ENCODE results near the gene TTC3.
"Not testable (repeated sequence)": the region's sequence is repeated elsewhere in the genome, so short reads cannot be mapped to it uniquely, and the experiment has no call there.

The TTC3 gene

DNA sequence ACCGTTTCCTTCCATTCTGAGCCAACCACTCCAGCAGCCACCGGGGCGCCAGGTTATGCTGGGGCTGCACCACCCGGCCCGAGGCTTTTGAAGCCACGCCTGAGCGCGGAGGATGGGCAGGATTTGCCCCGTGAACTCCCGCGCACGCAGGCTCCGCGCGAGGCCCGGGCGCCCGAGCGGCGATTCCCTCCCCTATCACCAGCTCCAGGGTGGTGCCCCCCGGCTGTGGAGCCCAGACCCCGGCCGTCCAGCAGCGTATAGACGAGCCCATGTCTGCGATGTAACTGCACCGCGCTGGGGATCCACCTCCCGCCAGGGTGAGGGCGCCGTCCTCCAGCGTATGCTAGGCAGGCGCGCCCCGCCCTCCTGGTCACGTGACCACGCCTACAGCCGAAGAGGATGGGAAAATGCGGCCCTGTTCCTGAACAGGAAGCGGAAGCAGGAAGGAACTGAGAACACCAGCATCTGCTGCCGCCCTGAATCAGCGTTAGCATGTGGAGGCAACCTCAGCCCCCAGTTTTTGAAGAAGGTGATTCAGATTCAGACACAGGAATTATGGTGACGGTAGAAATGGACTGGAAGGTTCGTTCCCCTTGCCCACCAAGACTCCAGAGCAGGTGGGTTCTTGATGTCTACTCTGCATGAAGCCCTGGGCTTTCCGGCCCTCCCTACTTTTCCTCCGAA lies 148.1 kb downstream of the TTC3 start:
- in situ Hi-C loops (cut with MboI; ENCODE audit: low sequenced_read_pairs) = no loop called here

DNA sequence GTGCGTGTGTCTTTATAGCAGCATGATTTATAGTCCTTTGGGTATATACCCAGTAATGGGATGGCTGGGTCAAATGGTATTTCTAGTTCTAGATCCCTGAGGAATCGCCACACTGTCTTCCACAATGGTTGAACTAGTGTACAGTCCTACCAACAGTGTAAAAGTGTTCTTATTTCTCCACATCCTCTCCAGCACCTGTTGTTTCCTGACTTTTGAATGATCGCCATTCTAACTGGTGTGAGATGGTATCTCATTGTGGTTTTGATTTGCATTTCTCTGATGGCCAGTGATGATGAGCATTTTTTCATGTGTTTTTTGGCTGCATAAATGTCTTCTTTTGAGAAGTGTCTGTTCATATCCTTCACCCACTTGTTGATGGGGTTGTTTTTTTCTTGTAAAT lies 149.2 kb downstream of the TTC3 start:
- in situ Hi-C loops (cut with MboI; ENCODE audit: low sequenced_read_pairs) = not testable (repeated sequence)

GRCh38 chr21:37223804-37224345 lies 150.8 kb downstream of the TTC3 start:
- in situ Hi-C loops (cut with MboI; ENCODE audit: low sequenced_read_pairs) = no loop called here

DNA sequence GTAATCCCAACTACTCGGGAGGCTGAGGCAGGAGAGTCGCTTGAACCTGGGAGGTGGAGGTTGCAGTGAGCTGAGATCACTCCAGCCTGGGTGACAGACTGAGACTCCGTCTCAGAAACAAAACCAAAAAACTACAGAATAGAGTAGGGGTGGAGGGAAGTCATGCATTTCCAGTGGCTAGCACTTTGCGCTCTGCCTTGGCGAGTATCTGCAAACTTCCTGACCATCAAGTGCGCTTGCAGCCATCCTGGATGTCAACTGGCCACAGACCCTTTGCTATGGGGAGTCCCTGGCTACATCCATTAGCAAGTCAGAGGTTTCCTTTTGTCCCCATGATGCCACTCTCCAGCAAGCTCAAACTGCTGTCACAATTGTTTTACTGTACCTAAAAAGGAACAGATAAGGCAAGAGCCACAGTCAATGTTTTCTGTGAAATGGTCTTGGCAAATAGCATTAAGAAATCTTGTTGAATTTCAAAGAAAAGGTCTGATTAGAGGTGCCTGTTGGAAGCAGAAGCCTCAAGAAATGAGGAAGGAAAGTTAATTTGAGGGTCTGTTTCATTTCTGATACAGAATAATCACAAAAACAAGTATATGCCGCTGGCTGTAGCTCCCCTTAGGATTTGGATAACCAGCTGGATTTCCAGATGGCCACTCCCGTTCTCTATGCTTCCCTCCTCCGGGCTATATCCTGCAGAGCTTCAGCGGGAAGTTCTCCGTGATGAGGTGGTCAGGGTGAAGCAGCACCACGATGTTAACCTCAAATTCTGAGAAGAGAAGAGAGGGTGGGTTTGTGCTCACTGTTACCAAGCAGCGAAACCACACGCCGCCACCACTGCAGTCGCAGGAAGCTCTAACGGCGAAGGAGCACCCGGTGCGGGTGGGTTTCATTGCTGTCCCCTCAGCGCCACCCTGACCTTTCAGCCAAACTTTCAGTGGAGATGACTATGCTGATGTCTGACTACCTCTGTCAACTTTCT lies 152.1 kb downstream of the TTC3 start:
- in situ Hi-C loops (cut with MboI; ENCODE audit: low sequenced_read_pairs) = no loop called here

DNA sequence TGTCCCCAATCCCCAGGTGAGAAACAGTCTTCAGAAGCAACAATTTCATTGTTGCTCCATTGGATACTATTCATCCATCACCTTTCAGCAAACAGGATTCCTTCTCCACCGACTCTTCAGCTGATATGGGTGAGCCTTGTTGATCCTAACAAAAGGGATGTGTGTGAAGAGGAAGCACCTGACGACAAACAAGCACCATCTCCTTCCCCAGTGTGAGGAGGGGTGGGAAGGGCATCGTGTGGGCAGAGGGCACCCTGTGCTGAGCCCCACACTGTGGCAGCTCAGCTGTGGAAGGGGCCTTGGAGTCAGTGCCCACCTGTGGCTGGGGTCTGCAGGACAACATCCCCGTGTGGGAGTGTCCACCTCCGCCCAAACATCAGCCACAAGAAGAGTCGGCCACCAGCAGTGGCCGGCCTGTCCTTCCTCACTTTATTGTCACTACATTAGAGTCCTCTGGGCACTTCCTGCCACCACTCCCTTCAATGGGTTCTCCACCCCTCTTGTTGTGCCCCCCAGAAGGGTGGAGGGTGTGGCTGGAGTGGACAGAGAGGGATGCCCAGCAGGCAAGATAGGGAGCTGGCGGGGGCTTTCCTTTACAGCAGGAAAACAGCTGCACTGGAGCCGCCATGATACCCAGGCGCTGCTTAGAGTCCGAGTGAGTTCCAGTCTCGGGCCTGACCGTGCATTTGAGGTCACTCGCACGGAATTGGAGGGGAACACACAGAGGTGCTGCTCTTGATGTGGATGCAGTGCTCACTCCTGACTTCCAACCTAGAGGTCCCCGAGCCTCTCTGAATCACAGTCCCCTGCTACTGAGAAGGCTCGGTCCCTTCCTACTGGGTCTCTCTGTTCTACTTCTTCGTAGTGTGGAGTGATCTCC lies 153.2 kb downstream of the TTC3 start:
- in situ Hi-C loops (cut with MboI; ENCODE audit: low sequenced_read_pairs) = no loop called here

DNA sequence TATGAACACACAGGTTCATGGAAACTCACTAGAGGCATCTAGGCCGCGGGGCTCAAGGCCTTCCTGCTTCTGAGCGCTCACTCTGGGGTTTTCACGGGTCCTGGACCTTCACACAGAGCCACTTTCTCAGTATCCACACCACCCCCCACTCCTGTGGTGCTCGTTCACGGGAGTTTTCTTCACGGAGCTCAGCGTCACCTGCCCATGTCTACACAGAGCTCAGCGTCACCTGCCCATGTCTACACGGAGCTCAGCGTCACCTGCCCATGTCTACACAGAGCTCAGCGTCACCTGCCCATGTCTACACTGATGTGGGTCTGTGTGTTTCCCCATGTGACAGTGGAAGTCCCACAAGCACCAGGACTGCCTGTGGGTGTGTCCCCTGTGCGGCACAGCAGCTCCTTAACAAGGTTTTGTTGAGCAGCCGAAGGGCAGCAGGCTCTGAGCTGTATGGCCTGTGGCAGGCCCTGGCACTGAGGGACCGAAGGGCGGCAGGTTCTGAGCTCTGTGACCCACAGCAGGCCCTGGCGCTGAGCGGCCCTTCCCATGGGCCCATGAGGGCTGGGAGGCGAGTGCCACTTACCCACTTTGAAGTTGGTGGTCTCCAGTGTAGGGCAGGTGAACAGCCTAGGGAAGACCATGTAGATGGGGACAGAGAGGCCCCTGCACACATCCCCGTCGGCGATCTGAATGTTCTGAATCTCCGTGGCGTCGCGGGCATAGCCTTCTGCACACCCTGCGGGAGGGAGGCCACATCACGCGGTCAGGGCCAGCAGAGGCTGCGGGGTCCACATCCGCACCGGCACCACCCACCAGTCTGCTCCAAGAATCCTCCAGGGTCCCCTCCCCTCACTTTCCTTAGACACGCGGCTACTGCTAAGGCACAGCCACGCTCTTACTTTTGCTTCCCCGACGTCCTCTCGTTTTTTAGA lies 154.3 kb downstream of the TTC3 start:
- in situ Hi-C loops (cut with MboI; ENCODE audit: low sequenced_read_pairs) = no loop called here

DNA sequence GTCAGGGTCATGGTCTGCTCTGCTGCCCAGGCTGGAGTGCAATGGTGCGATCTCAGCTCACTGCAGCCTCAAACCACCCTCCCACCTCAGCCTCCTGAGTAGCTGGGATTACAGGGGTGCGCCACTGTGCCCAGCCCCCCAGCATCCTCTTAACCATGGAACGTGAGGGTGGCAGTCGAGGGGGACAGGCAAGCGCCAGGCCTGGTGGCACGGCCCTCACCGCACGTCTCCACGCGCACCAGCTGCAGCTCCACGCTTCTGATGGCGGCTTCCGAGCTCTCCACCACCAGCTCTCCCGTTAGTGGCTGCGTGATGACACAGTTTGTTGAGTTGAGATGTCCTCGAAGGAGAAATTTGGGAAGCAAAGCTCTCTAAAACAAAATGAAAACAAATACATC lies 154.9 kb downstream of the TTC3 start:
- in situ Hi-C loops (cut with MboI; ENCODE audit: low sequenced_read_pairs) = no loop called here

GRCh38 chr21:37230632-37231248 lies 157.7 kb downstream of the TTC3 start:
- in situ Hi-C loops (cut with MboI; ENCODE audit: low sequenced_read_pairs) = no loop called here

GRCh38 chr21:37231249-37231645 lies 158.2 kb downstream of the TTC3 start:
- in situ Hi-C loops (cut with MboI; ENCODE audit: low sequenced_read_pairs) = no loop called here

DNA sequence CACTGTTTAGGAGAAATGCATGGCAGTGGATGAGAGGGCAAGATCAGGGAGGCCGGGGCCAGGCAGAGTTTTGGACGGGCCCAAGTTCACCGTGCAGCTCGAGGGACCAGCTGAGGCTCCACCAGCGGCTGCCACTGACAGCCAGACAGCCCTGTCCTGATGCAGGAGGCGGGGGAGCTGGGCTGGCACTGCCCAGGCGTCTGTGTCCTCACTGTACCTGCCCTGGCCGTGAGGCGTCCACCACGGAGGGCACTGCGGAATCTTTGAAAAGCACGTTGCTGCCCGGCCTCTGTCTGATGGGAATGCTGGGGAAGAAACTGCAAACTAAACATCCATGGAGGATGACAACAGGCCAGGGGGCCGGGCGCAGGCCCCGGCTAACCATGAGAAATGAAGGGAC lies 158.6 kb downstream of the TTC3 start:
- in situ Hi-C loops (cut with MboI; ENCODE audit: low sequenced_read_pairs) = no loop called here

DNA sequence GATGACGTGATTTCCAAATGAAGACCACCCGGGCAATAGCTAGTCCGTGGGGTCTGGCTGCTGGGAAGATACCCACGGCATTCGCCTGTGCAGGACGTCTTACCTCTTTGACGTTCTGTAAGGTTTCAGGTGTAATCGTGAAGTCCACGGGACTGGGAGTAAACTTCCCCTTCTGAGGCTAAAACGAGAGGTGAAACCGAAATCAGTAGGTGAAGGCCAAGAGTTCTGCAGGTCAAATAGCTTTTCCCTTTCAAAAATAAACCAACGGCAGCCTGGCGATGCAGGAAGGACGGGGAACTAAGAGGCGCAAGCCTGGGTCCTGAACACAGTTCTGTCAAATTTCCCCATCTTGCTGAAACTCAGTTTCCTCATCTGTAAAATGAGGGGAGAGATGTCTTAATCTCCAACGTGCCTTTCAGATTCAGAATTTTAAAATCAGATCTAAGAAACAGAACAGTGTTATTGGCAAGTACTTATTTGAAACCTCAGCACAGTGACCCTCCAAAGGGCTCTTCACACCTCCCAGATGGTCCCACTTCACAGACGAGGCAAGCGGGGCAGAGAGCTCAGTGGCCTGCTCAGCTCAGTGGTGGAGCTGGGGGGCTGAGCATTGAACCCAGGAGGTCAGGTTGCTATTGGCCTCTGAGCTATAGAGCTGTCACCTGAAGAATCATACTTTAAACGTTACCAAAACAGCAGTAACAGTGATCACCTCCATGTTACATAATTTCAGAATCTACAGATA lies 159.4 kb downstream of the TTC3 start:
- in situ Hi-C loops (cut with MboI; ENCODE audit: low sequenced_read_pairs) = no loop called here

DNA sequence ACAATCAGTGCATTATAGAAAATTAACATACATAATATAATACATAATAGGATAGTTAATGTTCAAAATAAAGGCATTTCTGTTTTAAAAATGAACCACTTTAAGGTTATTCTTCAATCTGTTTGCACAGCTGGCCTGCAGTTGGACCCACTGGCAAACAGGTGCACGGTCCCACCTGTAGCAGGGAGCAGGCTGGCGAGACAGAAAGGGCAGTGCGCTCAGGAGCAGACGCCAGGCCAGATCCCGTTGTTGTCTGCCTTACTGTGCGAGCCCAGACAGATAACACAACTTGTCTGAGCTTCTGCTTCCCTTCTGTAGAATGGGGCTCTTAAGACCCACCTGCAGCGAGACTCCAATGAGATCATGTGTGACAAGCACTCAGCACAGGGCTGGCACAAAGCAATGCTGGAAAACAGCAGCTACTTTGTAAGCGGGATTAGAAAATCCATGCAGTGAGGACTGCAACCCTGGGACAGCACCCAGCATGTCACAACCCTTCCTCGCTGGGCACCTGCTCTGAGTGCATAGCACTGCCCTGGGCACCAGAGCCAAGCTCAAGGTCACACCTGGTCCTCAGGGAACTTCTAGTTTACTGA lies 160.6 kb downstream of the TTC3 start:
- in situ Hi-C loops (cut with MboI; ENCODE audit: low sequenced_read_pairs) = no loop called here

- in situ Hi-C loops (cut with MboI; ENCODE audit: low sequenced_read_pairs) = no loop called here
These were observed 164.3 kb downstream of the TTC3 start for GRCh38 chr21:37237346-37237745.

- in situ Hi-C loops (cut with MboI; ENCODE audit: low sequenced_read_pairs) = no loop called here
These were observed 164.7 kb downstream of the TTC3 start for GRCh38 chr21:37237764-37238163.

GRCh38 chr21:37240978-37241377 lies 167.9 kb downstream of the TTC3 start:
- in situ Hi-C loops (cut with MboI; ENCODE audit: low sequenced_read_pairs) = no loop called here

- in situ Hi-C loops (cut with MboI; ENCODE audit: low sequenced_read_pairs) = no loop called here
These were observed 168.4 kb downstream of the TTC3 start for GRCh38 chr21:37241426-37241825.

DNA sequence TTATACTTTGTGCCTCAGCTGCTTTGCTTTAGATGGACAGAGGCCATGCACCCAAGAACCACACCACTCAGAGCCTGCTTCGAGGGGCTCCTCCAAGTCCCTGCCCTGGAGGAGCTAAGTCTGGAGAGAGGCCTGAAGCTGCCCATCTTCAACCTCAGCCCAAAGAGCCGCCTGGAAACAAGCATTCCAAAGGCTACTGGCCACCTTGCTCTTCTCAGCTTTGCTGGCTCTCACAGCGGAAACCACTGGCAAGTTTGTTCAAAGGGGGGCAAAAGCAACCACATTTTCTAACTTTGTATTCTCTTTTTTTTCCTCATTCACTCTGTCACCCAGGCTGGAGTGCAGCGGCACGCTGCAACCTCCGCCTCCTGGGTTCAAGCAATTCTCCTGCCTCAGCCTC lies 170.9 kb downstream of the TTC3 start:
- in situ Hi-C loops (cut with MboI; ENCODE audit: low sequenced_read_pairs) = no loop called here

GRCh38 chr21:37244501-37245095 lies 171.5 kb downstream of the TTC3 start:
- in situ Hi-C loops (cut with MboI; ENCODE audit: low sequenced_read_pairs) = no loop called here

All from hTERT RPE-1 (cell line).